H1 (cell line): ENCODE results near the gene ZDHHC3. TPM values are rescaled to one million over a fixed set of nuclear protein-coding genes. Genes with fewer than 3 reads are reported as not detected.

ENCODE experiments used
- CTCF ChIA-PET: fragments of 300-600 bp; sonication (Branson Sonifier 250); formaldehyde crosslinking; loops from one replicate; lab custom pipeline; 2021; ENCODE audit not compliant: partially characterized antibody; lab: Charles Lee
- POLR2A ChIA-PET: fragments of 300-600 bp; sonication (Branson Sonifier 250); formaldehyde crosslinking; loops from one replicate; lab custom pipeline; 2021; ENCODE audit warnings: inconsistent platforms; ENCODE audit not compliant: partially characterized antibody; lab: Charles Lee
- DNase-seq, 2 experiments: peaks; one replicate each; pipeline versions ENCODE4 v3.0.0 to v3.0.0-alpha.2; 2010 to 2022; ENCODE audit warnings: low spot score in 2 of 2, low read depth in 1 of 2, mixed read lengths in 1 of 2
- FAIRE-seq: peaks from 2 replicates; lab custom pipeline; 2011; peaks lifted over from hg19 to GRCh38; lab: Jason Lieb, UNC
- H2AFZ ChIP-seq: 2 replicates; pipeline ENCODE4 v1.8.1; 2012; ENCODE audit warnings: low read length, inconsistent platforms
- H2AK5ac ChIP-seq: 2 replicates; pipeline ENCODE4 v1.6.1; 2013; ENCODE audit warnings: low read depth, low read length
- H2BK120ac ChIP-seq: replicated peaks from 2 replicates; pipeline ENCODE3; 2013; ENCODE audit warnings: low read depth, low read length, inconsistent platforms
- H2BK12ac ChIP-seq: 2 replicates; pipeline ENCODE4 v1.6.1; 2013; ENCODE audit warnings: low read depth, low read length
- H2BK15ac ChIP-seq: 2 replicates; pipeline ENCODE4 v1.6.1; 2013; ENCODE audit warnings: low read length
- H2BK20ac ChIP-seq: 2 replicates; pipeline ENCODE4 v1.6.1; 2013; ENCODE audit warnings: low read length
- H2BK5ac ChIP-seq: 2 replicates; pipeline ENCODE4 v1.6.1; 2013; ENCODE audit warnings: low read depth, low read length
- H3K14ac ChIP-seq: 2 replicates; pipeline ENCODE4 v1.6.1; 2013; ENCODE audit warnings: inconsistent platforms; ENCODE audit not compliant: insufficient read length
- H3K18ac ChIP-seq: 2 replicates; pipeline ENCODE4 v1.6.1; 2013; ENCODE audit warnings: low read length; ENCODE audit errors: extremely low read depth
- H3K23ac ChIP-seq: 2 replicates; pipeline ENCODE4 v1.6.1; 2013; ENCODE audit warnings: inconsistent platforms; ENCODE audit not compliant: insufficient read length
- H3K23me2 ChIP-seq: 2 replicates; pipeline ENCODE4 v1.6.1; 2013; ENCODE audit warnings: low read depth, low read length
- H3K27ac ChIP-seq: 2 replicates; pipeline ENCODE4 v1.6.1; 2011; ENCODE audit warnings: low read depth, low read length, inconsistent platforms
- H3K27me3 ChIP-seq, 4 experiments: replicated peaks in 1 of 4; 1 replicate in 1 of 4; 2 replicates in 3 of 4; pipeline versions ENCODE4 v1.6.1 to v1.8.1; 2011 to 2013; ENCODE audit warnings: low read length in 3 of 4, mild to moderate bottlenecking in 3 of 4, inconsistent platforms in 2 of 4, mixed read lengths in 2 of 4, moderate library complexity in 1 of 4; ENCODE audit not compliant: control insufficient read depth in 3 of 4, insufficient read depth in 3 of 4; ENCODE audit errors: extremely low read depth in 1 of 4
- H3K36me3 ChIP-seq, 4 experiments: 2 replicates each; pipeline versions ENCODE4 v1.6.1 to v1.8.1; 2011 to 2013; ENCODE audit warnings: mild to moderate bottlenecking in 4 of 4, low read length in 3 of 4, moderate library complexity in 2 of 4, control low read depth in 1 of 4, inconsistent platforms in 1 of 4; ENCODE audit not compliant: insufficient read depth in 4 of 4, control insufficient read depth in 2 of 4
- H3K4ac ChIP-seq: replicated peaks from 2 replicates; pipeline ENCODE3; 2013; ENCODE audit warnings: low read length, low read depth, mixed read lengths, inconsistent platforms; ENCODE audit not compliant: insufficient read length
- H3K4me1 ChIP-seq, 4 experiments: replicated peaks in 1 of 4; 1 replicate in 1 of 4; 2 replicates in 3 of 4; pipeline versions ENCODE4 v1.6.1 to v1.8.1; 2011 to 2013; ENCODE audit warnings: low read length in 3 of 4, inconsistent platforms in 2 of 4, mixed read lengths in 1 of 4; ENCODE audit not compliant: insufficient read depth in 4 of 4, control insufficient read depth in 3 of 4
- H3K4me2 ChIP-seq, 2 experiments: 2 replicates each; pipeline versions ENCODE4 v1.6.1 to v1.8.1; 2011 to 2013; ENCODE audit warnings: low read depth in 2 of 2, low read length in 2 of 2, control low read depth in 1 of 2, inconsistent platforms in 1 of 2, mild to moderate bottlenecking in 1 of 2; ENCODE audit not compliant: insufficient read depth in 1 of 2
- H3K4me3 ChIP-seq, 4 experiments: fragments of 200-600, 300-600 bp in 1 of 4; sonication (generic), shearing (Covaris generic), sonication (Bioruptor Twin) in 1 of 4; 2 replicates each; pipeline versions ENCODE4 v1.5.1 to v1.8.1; 2011 to 2016; ENCODE audit warnings: low read length in 4 of 4, low read depth in 3 of 4, control low read depth in 2 of 4, inconsistent platforms in 2 of 4, mild to moderate bottlenecking in 2 of 4, mixed read lengths in 1 of 4, moderate library complexity in 1 of 4; ENCODE audit not compliant: insufficient read depth in 2 of 4; ENCODE audit errors: extremely low read depth in 1 of 4
- H3K56ac ChIP-seq: replicated peaks from 2 replicates; pipeline ENCODE3; 2013; ENCODE audit warnings: low read depth, mild to moderate bottlenecking, mixed read lengths, low read length, inconsistent platforms; ENCODE audit not compliant: insufficient read length
- H3K79me1 ChIP-seq: 2 replicates; pipeline ENCODE4 v1.6.1; 2013; ENCODE audit warnings: low read depth, low read length, control low read depth
- H3K79me2 ChIP-seq, 2 experiments: 2 replicates each; pipeline versions ENCODE4 v1.6.1 to v1.8.1; 2012 to 2013; ENCODE audit warnings: low read length in 2 of 2, mild to moderate bottlenecking in 2 of 2, inconsistent platforms in 1 of 2; ENCODE audit not compliant: insufficient read depth in 2 of 2, control insufficient read depth in 1 of 2
- H3K9ac ChIP-seq, 4 experiments: replicated peaks in 1 of 4; 1 replicate in 1 of 4; 2 replicates in 3 of 4; pipeline versions ENCODE4 v1.6.1 to v1.8.1; 2011 to 2013; ENCODE audit warnings: low read depth in 3 of 4, low read length in 3 of 4, control low read depth in 2 of 4, mild to moderate bottlenecking in 2 of 4, moderate library complexity in 2 of 4, inconsistent platforms in 1 of 4; ENCODE audit errors: extremely low read depth in 1 of 4
- H3K9me3 ChIP-seq, 2 experiments: 2 replicates each; pipeline versions ENCODE4 v1.6.1 to v1.8.1; 2012 to 2013; ENCODE audit warnings: mild to moderate bottlenecking in 2 of 2, moderate library complexity in 2 of 2, control low read depth in 1 of 2, inconsistent platforms in 1 of 2, low read depth in 1 of 2, low read length in 1 of 2, mixed read lengths in 1 of 2; ENCODE audit not compliant: insufficient read depth in 2 of 2
- H4K20me1 ChIP-seq, 2 experiments: replicated peaks in 1 of 2; 2 replicates each; pipeline versions ENCODE3 to v1.8.1; 2011 to 2013; ENCODE audit warnings: inconsistent platforms in 2 of 2, low read length in 2 of 2, mild to moderate bottlenecking in 1 of 2; ENCODE audit not compliant: insufficient read depth in 2 of 2, control insufficient read depth in 1 of 2
- H4K5ac ChIP-seq: 2 replicates; pipeline ENCODE4 v1.6.1; 2013; ENCODE audit warnings: low read length, low read depth, mixed read lengths, inconsistent platforms; ENCODE audit not compliant: insufficient read length
- H4K8ac ChIP-seq: 2 replicates; pipeline ENCODE4 v1.8.0; 2013; ENCODE audit warnings: mild to moderate bottlenecking, moderate library complexity, low read length, inconsistent platforms; ENCODE audit not compliant: insufficient read depth; ENCODE audit errors: extremely low read depth
- H4K91ac ChIP-seq: replicated peaks from 2 replicates; pipeline ENCODE3; 2013; ENCODE audit warnings: low read length, mixed read lengths, inconsistent platforms; ENCODE audit not compliant: insufficient read length
- BCL11A ChIP-seq, 2 experiments: IDR thresholded peaks; one replicate each; pipeline ENCODE4 v1.6.1; 2011; ENCODE audit warnings: low read depth in 2 of 2, low read length in 2 of 2, mild to moderate bottlenecking in 2 of 2
- CEBPB ChIP-seq: IDR thresholded peaks from 2 replicates; pipeline ENCODE4 v1.6.1; 2012; ENCODE audit warnings: low read depth, low read length
- CTBP2 ChIP-seq: IDR thresholded peaks from 2 replicates; pipeline ENCODE4 v1.7.0; 2011; ENCODE audit warnings: borderline replicate concordance, mild to moderate bottlenecking, moderate library complexity, mixed read lengths, low read length; ENCODE audit not compliant: insufficient read depth, insufficient read length
- HDAC2 ChIP-seq, 2 experiments: fragments of 300-600 bp in 1 of 2; sonication (generic) in 1 of 2; IDR thresholded peaks; 2 replicates each; pipeline ENCODE4 v1.6.1; 2011 to 2012; ENCODE audit warnings: low read depth in 2 of 2, low read length in 2 of 2, mild to moderate bottlenecking in 2 of 2, moderate library complexity in 2 of 2, borderline replicate concordance in 1 of 2, inconsistent platforms in 1 of 2
- JUN ChIP-seq: IDR thresholded peaks from 2 replicates; pipeline ENCODE4 v1.6.1; 2011; ENCODE audit warnings: low read depth, mild to moderate bottlenecking, improper control_type of control experiment, low read length
- JUND ChIP-seq: IDR thresholded peaks from 2 replicates; pipeline ENCODE4 v1.6.1; 2011; ENCODE audit warnings: mild to moderate bottlenecking, improper control_type of control experiment, low read length
- KDM5A ChIP-seq: fragments of 200-600 bp; IDR thresholded peaks from 2 replicates; pipeline ENCODE4 v1.7.1; 2012; ENCODE audit warnings: mild to moderate bottlenecking, low read length, inconsistent platforms, mixed read lengths
- MAFK ChIP-seq: IDR thresholded peaks from 2 replicates; pipeline ENCODE4 v1.6.1; 2012; ENCODE audit warnings: low read depth, mild to moderate bottlenecking, improper control_type of control experiment, low read length
- MAX ChIP-seq: IDR thresholded peaks from 2 replicates; pipeline ENCODE4 v1.6.1; 2012; ENCODE audit warnings: inconsistent platforms
- POLR2A ChIP-seq, 2 experiments: IDR thresholded peaks; 1 replicate in 1 of 2; 2 replicates in 1 of 2; pipeline ENCODE4 v1.6.1; 2011; ENCODE audit warnings: low read depth in 2 of 2, low read length in 2 of 2, mild to moderate bottlenecking in 2 of 2; ENCODE audit errors: control extremely low read depth in 1 of 2
- POU5F1 ChIP-seq: IDR thresholded peaks from 2 replicates; pipeline ENCODE4 v1.6.1; 2011; ENCODE audit warnings: low read depth, mild to moderate bottlenecking, low read length, moderate library complexity
- RFX5 ChIP-seq: IDR thresholded peaks from 2 replicates; pipeline ENCODE4 v1.6.1; 2011; ENCODE audit warnings: low read depth, low read length, improper control_type of control experiment, borderline replicate concordance
- RXRA ChIP-seq: IDR thresholded peaks from 2 replicates; pipeline ENCODE4 v1.6.1; 2011; ENCODE audit warnings: low read depth, mild to moderate bottlenecking, low read length, moderate library complexity; ENCODE audit not compliant: insufficient read depth
- TAF7 ChIP-seq: optimal IDR thresholded peaks from 2 replicates; pipeline ENCODE3; 2011; ENCODE audit warnings: low read depth, mild to moderate bottlenecking, inconsistent platforms, low read length, moderate library complexity, borderline replicate concordance
- TCF12 ChIP-seq: IDR thresholded peaks from 2 replicates; pipeline ENCODE4 v1.6.1; 2011; ENCODE audit warnings: low read depth, mild to moderate bottlenecking, low read length
- WGBS, 2 experiments: shearing (Covaris generic) in 1 of 2; methylation state at CpG; one replicate each; pipeline versions ENCODE4 v1.1.6 to v1.1.7; 2013 to 2015; ENCODE audit warnings: low lambda C conversion rate in 2 of 2, mixed read lengths in 2 of 2, inconsistent platforms in 1 of 2, low coverage in 1 of 2, missing lambda C conversion rate in 1 of 2; ENCODE audit not compliant: insufficient replicate concordance in 2 of 2, insufficient coverage in 1 of 2, insufficient read length in 1 of 2; ENCODE audit errors: extremely low coverage in 1 of 2, missing lambda C conversion rate in 1 of 2; 5-methylcytosine and 5-hydroxymethylcytosine counted together
- polyA plus RNA-seq, 7 experiments: library from polyadenylated mRNA; depleted of rRNA in 3 of 7; stranded (reverse) in 5 of 7; unstranded in 2 of 7; fragments of >200 nt in 5 of 7; fragments of 200-250 nt in 2 of 7; gene quantifications; 1 replicate in 5 of 7; 2 replicates in 1 of 7; 4 replicates in 1 of 7; pipeline versions ENCODE4 v1.2.1 to v1.2.3, GENCODE V29; 2011 to 2013; ENCODE audit warnings: missing spikeins in 2 of 7, mixed read lengths in 2 of 7
- total RNA-seq: library from RNA; stranded (reverse); fragmentation: NEBNext Ultra II Directional; extraction: Animal tissue kit (Norgen Biotek cat#: 25700); gene quantifications from 2 replicates; pipeline ENCODE4 v1.2.1, GENCODE V29; 2021

Gene ZDHHC3
- total and polyA plus RNA-seq, 2 of the 8 experiments (the other 6 are each of a cell fraction or from before 2014, with no cell fraction given) = 77.4 to 88.7 TPM

GRCh38 chr3:44896440-44896839 is 79.5 kb downstream of the ZDHHC3 start:
- no peak for DNase-seq
- no peak overlapping the region for H3K9ac ChIP-seq
- CTCF ChIA-PET = interaction anchor here (0.8 to 1.2 kb wide), 2 partner anchors 11 to 30 kb away, joined by 3 to 5 read pairs; no protein-coding TSS in a partner anchor
- no peak overlapping the region for H2BK15ac ChIP-seq
- no peak overlapping the region for H2BK12ac ChIP-seq
- no peak overlapping the region for H4K8ac ChIP-seq
- no peak overlapping the region for H3K4me2 ChIP-seq
- H2BK20ac ChIP-seq = no peak overlapping the region
- WGBS, 2 experiments = 78% methylated on average over 2 of the region's 2 CpGs; no CpG with 5 or more reads in 1 of the 2 experiments
- H4K5ac ChIP-seq = no peak overlapping the region
- H3K79me1 ChIP-seq = no peaks in the 10 kb centered on the region; the same call in none of the 2 replicates
- POLR2A ChIA-PET = no interaction called here
- no peaks in the 10 kb centered on the region for H3K36me3 ChIP-seq
- H3K23me2 ChIP-seq = no peaks in the 10 kb centered on the region
- no peak overlapping the region for H4K91ac ChIP-seq
- no peak overlapping the region for H3K14ac ChIP-seq
- no peaks in the 10 kb centered on the region for H3K9me3 ChIP-seq
- no peak overlapping the region for H2AK5ac ChIP-seq
- no peak overlapping the region for H3K56ac ChIP-seq
- H3K4me1 ChIP-seq = peaks cover 0 to 13% (median 9%) of the 10 kb centered on the region in 4 experiments; a peak in 4 of 7 replicates
- no peak overlapping the region for H3K23ac ChIP-seq
- no peak overlapping the region for H2BK5ac ChIP-seq
- H3K27me3 ChIP-seq = no peaks in the 10 kb centered on the region
- H3K4ac ChIP-seq = no peak overlapping the region
- no peak overlapping the region for H2AFZ ChIP-seq
- no peak overlapping the region for H3K18ac ChIP-seq
- H3K79me2 ChIP-seq = no peaks in the 10 kb centered on the region
- H3K27ac ChIP-seq = no peak overlapping the region
- no peak for FAIRE-seq
- H3K4me3 ChIP-seq = no peak overlapping the region
- H4K20me1 ChIP-seq = no peaks in the 10 kb centered on the region
- no peak overlapping the region for H2BK120ac ChIP-seq
- TF ChIP-seq JUND = no peak
- TF ChIP-seq CEBPB = no peak
- TF ChIP-seq POU5F1 = no peak
- TF ChIP-seq MAX = no peak
- no peak for TF ChIP-seq KDM5A
- TF ChIP-seq POLR2A (IDR thresholded peaks at IDR 0.05; ENCODE audit: control extremely low read depth in 1 of 2, low read depth in 2 of 2, low read length in 2 of 2) = no peak
- TF ChIP-seq BCL11A (IDR thresholded peaks at IDR 0.05; ENCODE audit: low read depth in 2 of 2, low read length in 2 of 2) = no peak
- no peak for TF ChIP-seq RFX5
- TF ChIP-seq CTBP2 = no peak
- TF ChIP-seq MAFK = no peak
- TF ChIP-seq HDAC2 (IDR thresholded peaks at IDR 0.05; ENCODE audit: borderline replicate concordance in 1 of 2, low read depth in 2 of 2, low read length in 2 of 2) = no peak
- TF ChIP-seq TAF7 = no peak
- TF ChIP-seq RXRA = no peak
- TF ChIP-seq JUN = no peak
- TF ChIP-seq TCF12 = no peak
